Glutamatergic neuron (in vitro differentiated cells): Measurements from ENCODE around the gene RIIAD1. TPM values are rescaled to one million over a fixed set of nuclear protein-coding genes. Genes with fewer than 3 reads are reported as not detected.
"Not testable (repeated sequence)": the region's sequence is repeated elsewhere in the genome, so short reads cannot be mapped to it uniquely, and the experiment has no call there.

ENCODE experiments used
- DNase-seq: peaks from one replicate; pipeline ENCODE4 v3.0.0; 2022
- H3K27ac Mint-ChIP-seq: one replicate; pipeline ENCODE4 v1.8.0; 2020; ENCODE audit warnings: mild to moderate bottlenecking, mixed read lengths, inconsistent platforms; ENCODE audit not compliant: unreplicated experiment
- H3K27me3 Mint-ChIP-seq: one replicate; pipeline ENCODE4 v1.8.0; 2020; ENCODE audit warnings: mild to moderate bottlenecking, moderate library complexity, mixed read lengths, inconsistent platforms; ENCODE audit not compliant: unreplicated experiment
- H3K36me3 Mint-ChIP-seq: one replicate; pipeline ENCODE4 v1.8.0; 2020; ENCODE audit warnings: mild to moderate bottlenecking, mixed read lengths, inconsistent platforms; ENCODE audit not compliant: unreplicated experiment
- H3K4me1 Mint-ChIP-seq: one replicate; pipeline ENCODE4 v1.8.0; 2020; ENCODE audit warnings: mild to moderate bottlenecking, low read depth, mixed read lengths, inconsistent platforms; ENCODE audit not compliant: unreplicated experiment
- H3K4me3 Mint-ChIP-seq: one replicate; pipeline ENCODE4 v1.8.0; 2020; ENCODE audit warnings: mild to moderate bottlenecking, mixed read lengths, inconsistent platforms; ENCODE audit not compliant: unreplicated experiment
- H3K9me3 Mint-ChIP-seq: one replicate; pipeline ENCODE4 v1.8.0; 2020; ENCODE audit warnings: mild to moderate bottlenecking, moderate library complexity, mixed read lengths, inconsistent platforms; ENCODE audit not compliant: unreplicated experiment
- long read RNA-seq: library from polyadenylated mRNA; unstranded; transcript quantifications from one replicate; pipeline ENCODE4 v2.0.0, GENCODE V29; 2020; ENCODE audit not compliant: unreplicated experiment
- total RNA-seq: library from RNA; stranded (reverse); fragmentation: NEBNext Ultra II Directional; extraction: Animal tissue kit (Norgen Biotek cat#: 25700); gene quantifications from one replicate; pipeline ENCODE4 v1.2.1, GENCODE V29; 2021; ENCODE audit not compliant: unreplicated experiment
- TF ChIP-seq, protein P1 (sequence below): fragments of 200-600 bp; sonication (generic); IDR thresholded peaks from one replicate; pipeline ENCODE4 v1.5.0; 2021; ENCODE audit not compliant: partially characterized antibody, unreplicated experiment

The RIIAD1 gene, protein sequence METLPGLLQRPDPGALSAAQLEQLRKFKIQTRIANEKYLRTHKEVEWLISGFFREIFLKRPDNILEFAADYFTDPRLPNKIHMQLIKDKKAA
- 3.8 TPM for total RNA-seq
- long read RNA-seq, partial matches to known transcripts, result 1 of 6 reads
- long read RNA-seq, other reads (novel, unspliced or antisense), result 5 of 6 reads

DNA sequence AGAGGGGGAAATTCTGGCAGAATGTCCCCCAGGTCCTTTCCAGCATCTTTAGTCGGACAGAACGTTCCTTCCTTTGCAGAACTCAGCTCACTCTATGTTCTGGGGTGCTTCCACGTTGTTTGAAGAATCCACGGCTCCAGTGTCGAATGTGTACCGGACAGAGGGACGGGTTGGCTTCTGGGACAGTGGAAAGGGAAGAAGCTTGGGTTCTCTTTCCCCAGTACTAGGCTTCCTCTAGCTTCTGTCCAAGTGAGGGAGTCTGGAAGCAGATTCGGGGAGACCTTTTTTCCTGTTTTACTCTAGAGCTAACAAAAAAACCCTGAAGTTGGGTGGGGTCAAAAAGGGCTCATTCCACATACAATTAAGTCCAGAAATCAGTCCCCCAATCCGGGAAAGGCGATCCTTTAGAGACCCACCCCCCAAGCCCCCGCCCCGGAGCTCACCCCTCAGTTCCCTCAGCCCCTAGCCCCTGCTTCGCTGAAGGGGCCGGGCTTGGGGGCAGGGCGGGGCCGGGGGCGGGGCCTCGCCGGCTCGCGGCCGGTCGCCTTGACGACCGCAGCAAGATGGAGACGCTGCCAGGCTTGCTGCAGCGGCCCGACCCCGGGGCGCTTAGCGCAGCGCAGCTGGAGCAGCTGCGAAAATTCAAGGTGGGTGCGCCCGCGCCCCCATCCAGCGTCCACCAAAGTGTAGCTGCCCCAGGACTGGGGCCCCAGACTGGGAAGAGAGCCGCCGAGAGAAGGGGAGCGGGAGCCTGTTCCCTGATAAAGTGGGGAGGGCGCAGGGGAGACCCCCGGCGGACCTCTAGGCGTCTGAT lies at the start of gene RIIAD1:
TSS of gene RIIAD1 (plus strand) at position 549 of the 814 bp plus-strand sequence. CDS start at position 564, 15 bp downstream.
- H3K4me1 Mint-ChIP-seq, result peaks cover 30% of the 10 kb centered on the region
- H3K4me3 Mint-ChIP-seq, result peak within 1 kb of the TSS; percentile 84
- peak within 1 kb of the TSS; percentile 25 for H3K27ac Mint-ChIP-seq
- peaks cover 23% of the 10 kb centered on the region for H3K27me3 Mint-ChIP-seq
- no peaks in the 10 kb centered on the region for H3K36me3 Mint-ChIP-seq
- H3K9me3 Mint-ChIP-seq, result peaks cover 9% of the 10 kb centered on the region
- TF ChIP-seq, protein P1, sequence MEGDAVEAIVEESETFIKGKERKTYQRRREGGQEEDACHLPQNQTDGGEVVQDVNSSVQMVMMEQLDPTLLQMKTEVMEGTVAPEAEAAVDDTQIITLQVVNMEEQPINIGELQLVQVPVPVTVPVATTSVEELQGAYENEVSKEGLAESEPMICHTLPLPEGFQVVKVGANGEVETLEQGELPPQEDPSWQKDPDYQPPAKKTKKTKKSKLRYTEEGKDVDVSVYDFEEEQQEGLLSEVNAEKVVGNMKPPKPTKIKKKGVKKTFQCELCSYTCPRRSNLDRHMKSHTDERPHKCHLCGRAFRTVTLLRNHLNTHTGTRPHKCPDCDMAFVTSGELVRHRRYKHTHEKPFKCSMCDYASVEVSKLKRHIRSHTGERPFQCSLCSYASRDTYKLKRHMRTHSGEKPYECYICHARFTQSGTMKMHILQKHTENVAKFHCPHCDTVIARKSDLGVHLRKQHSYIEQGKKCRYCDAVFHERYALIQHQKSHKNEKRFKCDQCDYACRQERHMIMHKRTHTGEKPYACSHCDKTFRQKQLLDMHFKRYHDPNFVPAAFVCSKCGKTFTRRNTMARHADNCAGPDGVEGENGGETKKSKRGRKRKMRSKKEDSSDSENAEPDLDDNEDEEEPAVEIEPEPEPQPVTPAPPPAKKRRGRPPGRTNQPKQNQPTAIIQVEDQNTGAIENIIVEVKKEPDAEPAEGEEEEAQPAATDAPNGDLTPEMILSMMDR, result no peak
- peak; percentile 49 for DNase-seq

DNA sequence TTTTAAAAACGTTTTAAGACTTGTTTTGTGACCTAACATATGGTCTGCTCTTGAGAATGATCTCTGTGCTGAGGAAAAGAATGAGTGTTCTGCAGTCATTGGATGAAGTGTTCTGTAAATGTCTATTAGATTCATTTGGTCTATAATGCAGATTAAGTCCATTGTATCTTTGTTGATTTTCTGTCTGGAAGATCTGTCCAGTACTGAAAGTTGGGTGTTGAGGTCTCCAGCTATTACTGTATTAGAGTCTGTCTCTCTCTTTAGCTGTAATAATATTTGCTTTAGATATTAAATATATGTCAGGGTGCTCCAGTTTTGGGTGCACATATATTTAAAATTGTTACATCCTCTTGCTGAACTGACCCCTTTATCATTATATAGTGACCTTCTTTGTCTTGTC lies 47.9 kb upstream of the RIIAD1 start:
- no peaks in the 10 kb centered on the region for H3K27me3 Mint-ChIP-seq
- no peak overlapping the region for H3K4me3 Mint-ChIP-seq

DNA sequence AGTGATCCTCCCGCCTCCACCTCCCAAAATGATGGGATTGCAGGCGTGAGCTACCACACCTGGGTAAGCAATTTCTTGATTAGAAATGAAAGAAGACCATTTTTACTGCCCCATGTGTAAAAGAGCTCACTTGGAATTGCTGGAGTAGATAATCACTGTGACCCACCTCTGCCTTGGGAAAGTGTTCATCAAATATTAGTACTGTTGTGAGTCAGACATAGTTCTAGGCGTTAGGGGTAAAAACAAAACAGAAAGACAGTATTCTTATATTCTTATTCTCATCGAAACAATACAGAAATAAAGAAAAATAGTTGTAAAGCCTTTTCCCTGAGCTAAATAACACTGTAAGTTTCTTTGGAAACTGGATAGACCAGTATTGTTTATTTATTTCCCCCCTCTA lies 40.9 kb upstream of the RIIAD1 start:
- TF ChIP-seq, protein P1, result no peak
- Mint-ChIP-seq H3K27ac (no peak overlapping the region), H3K9me3 (no peaks in the 10 kb centered on the region), H3K4me1 (no peaks in the 10 kb centered on the region), H3K36me3 (no peaks in the 10 kb centered on the region), H3K27me3 (no peaks in the 10 kb centered on the region), H3K4me3 (no peak overlapping the region)
- DNase-seq, result no peak

More for the DNA sequence above, 47.9 kb upstream of the RIIAD1 start:
- Mint-ChIP-seq H3K36me3 (peaks cover 11% of the 10 kb centered on the region), H3K4me1 (no peaks in the 10 kb centered on the region), H3K9me3 (no peaks in the 10 kb centered on the region), H3K27ac (no peak overlapping the region)
- DNase-seq, result no peak
- TF ChIP-seq, protein P1, result no peak

DNA sequence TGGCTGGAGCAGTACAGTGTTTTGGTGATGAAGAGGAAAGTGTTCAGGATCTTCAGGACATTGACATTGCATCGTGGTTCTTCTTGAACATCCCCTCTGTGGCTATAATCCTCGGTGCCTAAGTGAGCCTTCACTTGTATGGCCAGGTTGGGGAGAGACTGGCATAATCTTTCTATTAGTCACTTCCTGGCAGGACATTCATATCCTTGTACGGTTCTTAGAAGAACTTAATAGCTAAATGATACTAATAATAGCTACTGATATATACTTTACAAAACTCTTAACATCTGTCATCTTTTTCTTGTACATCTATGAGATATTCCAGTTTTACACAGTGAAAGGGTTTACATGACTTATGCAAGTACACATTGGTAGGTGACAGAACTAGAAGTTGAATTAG lies 40.5 kb upstream of the RIIAD1 start:
- Mint-ChIP-seq H3K27me3 (no peaks in the 10 kb centered on the region), H3K36me3 (no peaks in the 10 kb centered on the region), H3K27ac (no peak overlapping the region), H3K4me3 (no peak overlapping the region), H3K4me1 (no peaks in the 10 kb centered on the region), H3K9me3 (no peaks in the 10 kb centered on the region)
- TF ChIP-seq, protein P1, result no peak
- DNase-seq, result no peak

DNA sequence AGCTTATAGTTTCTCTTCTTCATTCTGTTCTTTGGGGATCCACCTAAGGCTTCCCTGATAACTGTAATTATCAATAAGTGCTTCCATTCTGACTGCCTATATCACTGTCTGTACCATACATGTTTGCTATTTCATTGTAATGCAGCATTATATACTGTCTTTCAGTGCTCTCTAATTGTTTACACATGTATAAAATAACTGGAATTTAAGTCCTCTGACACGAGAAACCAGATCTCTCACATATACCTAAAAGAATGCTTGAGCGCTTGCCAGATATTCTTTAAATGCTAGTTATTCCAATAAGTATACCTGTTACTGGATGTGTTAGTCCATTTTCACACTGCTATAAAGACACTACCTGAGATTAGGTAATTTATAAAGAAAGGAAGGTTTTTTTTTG lies 39.4 kb upstream of the RIIAD1 start:
- no peaks in the 10 kb centered on the region for H3K36me3 Mint-ChIP-seq
- no peaks in the 10 kb centered on the region for H3K4me1 Mint-ChIP-seq
- no peak overlapping the region for H3K27ac Mint-ChIP-seq
- DNase-seq, result no peak
- H3K27me3 Mint-ChIP-seq, result no peaks in the 10 kb centered on the region
- TF ChIP-seq, protein P1, result no peak
- no peak overlapping the region for H3K4me3 Mint-ChIP-seq
- no peaks in the 10 kb centered on the region for H3K9me3 Mint-ChIP-seq

DNA sequence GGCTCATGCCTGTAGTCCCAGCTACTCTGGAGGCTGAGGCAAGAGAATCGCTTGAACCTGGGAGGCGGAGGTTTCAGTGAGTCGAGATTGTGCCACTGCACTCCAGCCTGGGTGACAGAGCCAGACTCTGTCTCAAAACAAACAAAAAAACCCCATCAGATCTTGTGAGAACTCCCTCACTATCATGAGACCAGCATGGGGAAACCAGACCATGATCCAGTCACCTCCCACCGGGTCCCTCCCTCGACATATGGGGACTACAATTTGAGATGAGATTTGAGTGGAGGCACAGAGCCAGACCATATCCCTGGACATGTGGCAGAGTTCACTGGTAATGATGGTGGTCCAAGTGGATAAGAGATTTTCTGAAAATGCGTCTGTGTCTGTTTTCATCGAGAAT lies 38.4 kb upstream of the RIIAD1 start:
- H3K4me1 Mint-ChIP-seq, H3K27ac Mint-ChIP-seq, DNase-seq: not testable (repeated sequence)

More for the DNA sequence above, 38.4 kb upstream of the RIIAD1 start:
- not testable (repeated sequence) for H3K4me3 Mint-ChIP-seq, H3K36me3 Mint-ChIP-seq, H3K9me3 Mint-ChIP-seq, H3K27me3 Mint-ChIP-seq
